ENCODE data around the gene TAS2R40.

DNA sequence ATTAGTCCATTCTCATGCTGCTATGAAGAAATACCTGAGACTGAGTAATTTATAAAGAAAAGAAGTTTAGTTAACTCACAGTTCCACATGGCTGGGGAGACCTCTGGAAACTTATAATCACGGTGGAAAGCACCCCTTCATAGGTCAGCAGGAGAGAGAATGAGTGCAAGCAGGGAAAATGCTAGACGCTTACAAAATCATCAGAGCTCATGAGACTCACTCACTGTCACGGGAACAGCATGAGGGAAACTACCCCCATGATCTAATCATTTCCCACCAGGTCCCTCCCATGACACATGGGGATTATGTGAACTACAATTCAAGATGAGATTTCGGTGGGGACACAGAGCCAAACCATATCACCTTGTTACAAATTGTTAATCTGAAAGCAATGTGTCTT lies 22.8 kb upstream of the TAS2R40 start:
- no peak for TF ChIP-seq CTCF (IDR thresholded peaks at IDR 0.05; ENCODE audit: insufficient read depth, low read length, poor library complexity, severe bottlenecking)
- no peak for TF ChIP-seq EZH2phosphoT487 (conservative IDR thresholded peaks at IDR 0.05; ENCODE audit: low read length)
